Activated T-cell treated with anti-CD3 and anti-CD28 coated beads for 4 hours (primary cell): ENCODE measurements around the gene TRIM34.
"Not testable (repeated sequence)": the region's sequence is repeated elsewhere in the genome, so short reads cannot be mapped to it uniquely, and the experiment has no call there.

Experiments used
- DNase-seq: peaks from one replicate; pipeline ENCODE4 v3.0.0-alpha.2; 2020

TRIM34 gene

GRCh38 chr11:5621580-5621979, 3.2 kb upstream of the TRIM34 start:
- DNase-seq: no peak

DNA sequence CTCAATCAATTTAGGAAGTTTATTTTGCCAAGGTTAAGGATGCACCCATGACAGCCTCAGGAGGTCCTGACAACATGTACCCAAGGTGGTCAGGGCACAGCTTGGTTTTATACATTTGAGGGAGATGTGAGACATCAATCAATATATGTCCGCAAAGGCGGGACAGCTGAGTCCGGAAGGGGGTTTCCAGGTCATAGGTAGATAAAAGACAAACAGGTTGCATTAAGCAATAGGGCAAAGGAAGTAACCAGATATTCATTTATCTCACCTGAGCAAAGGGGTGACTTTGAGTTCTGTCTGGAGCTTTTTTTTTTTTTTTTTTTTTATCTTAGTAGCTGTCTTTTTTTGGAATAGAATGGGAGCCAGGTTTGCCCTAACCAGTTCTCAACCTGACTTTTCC, 2.0 kb upstream of the TRIM34 start:
- DNase-seq: no peak

- no peak for DNase-seq
Measured at GRCh38 chr11:5625281-5625680, 480 bp downstream of the TRIM34 start.

DNA sequence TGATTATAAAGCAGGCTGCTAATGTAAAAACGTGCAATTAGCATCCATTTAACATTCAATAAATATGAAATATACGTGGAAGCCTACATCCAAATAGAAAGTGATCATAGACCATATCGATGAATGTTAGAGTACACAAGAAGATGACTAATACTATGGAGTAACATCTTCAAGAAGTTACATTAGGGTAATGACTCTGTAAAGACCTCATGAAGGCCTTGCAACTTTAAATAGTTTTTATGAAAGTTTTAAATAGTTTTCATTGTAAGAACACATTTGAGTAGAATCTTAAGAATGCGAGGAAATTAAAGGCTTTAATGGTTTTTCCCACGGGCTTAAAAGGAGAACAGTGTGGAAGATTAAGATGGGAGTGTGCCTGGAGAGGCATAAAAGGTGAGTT, 1.4 kb downstream of the TRIM34 start:
- DNase-seq: no peak

- DNase-seq: no peak
Measured at GRCh38 chr11:5631417-5631816, 6.6 kb downstream of the TRIM34 start.

GRCh38 chr11:5631969-5632635, 7.3 kb downstream of the TRIM34 start:
- DNase-seq: no peak

- DNase-seq: no peak
Measured at GRCh38 chr11:5639953-5640352, 15.2 kb downstream of the TRIM34 start.

- DNase-seq: no peak
Measured at GRCh38 chr11:5643585-5643984, 18.8 kb downstream of the TRIM34 start.

GRCh38 chr11:5646139-5646538, 21.3 kb downstream of the TRIM34 start:
- no peak for DNase-seq

- no peak for DNase-seq
Measured at GRCh38 chr11:5655474-5655873, 30.7 kb downstream of the TRIM34 start.

DNA sequence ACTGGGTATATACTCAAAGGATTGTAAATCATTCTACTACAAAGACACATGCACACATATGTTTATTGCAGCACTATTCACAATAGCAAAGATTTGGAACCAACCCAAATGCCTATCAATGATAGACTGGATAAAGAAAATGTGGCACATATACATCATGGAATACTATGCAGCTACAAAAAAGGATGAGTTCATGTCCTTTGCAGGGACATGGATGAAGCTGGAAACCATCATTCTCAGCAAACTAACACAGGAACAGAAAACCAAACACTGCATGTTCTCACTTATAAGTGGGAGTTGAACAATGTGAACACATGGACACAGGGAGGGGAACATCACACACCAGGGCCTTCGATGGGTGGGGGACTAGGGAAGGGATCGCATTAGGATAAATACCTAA, 32.2 kb downstream of the TRIM34 start:
- DNase-seq: not testable (repeated sequence)

DNA sequence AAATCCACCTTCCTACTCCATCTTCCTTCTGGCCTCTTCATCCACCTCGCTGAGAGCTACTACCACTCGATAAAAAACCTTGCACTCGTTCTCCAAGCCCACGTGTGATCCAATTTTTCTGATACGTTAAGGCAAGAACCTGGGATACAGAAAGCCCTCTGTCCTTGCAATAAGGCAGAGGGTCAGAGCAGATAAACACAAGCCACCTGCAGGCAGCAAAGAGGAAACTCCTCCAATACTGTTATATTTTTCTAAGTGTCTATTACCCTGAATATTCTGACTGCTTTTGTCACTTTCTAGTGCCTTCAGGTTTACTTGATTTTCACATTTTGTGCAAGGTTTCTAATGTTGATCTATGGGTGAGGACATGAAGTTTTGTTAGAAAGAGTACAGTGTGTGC, 33.5 kb downstream of the TRIM34 start:
- no peak for DNase-seq

- no peak for DNase-seq
Measured at GRCh38 chr11:5663511-5663910, 38.7 kb downstream of the TRIM34 start.

GRCh38 chr11:5665051-5665570, 40.3 kb downstream of the TRIM34 start:
- no peak for DNase-seq

DNA sequence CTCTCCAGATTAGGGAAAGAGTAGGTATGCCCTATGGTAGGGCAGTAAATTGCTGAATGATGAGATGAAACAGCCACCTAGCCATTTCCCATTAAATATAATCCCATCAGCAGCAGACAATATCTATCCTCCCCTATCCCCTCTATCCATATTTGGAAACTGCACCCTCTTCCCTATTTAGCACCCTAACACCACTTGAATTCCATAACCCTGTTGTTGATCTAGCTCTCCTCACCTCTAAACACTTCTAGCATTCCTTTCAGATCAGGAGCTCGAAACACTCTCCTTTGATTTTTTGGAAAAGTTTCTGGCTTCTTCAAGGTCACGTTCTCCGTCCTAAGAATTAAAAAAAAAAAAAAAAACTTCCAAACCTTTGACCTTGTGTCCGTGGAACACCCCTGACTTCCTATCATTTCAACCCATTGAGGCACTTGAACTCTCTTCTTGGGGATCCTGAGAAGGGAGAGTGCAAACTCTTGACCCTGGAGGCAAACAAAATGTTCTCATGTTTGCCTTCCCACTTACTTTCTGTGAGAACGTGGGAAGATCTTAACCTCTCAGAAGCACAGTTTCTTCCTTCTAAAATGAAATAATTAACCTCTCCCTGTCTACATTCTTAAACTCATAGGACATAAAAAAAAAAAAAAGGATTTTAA, 41.1 kb downstream of the TRIM34 start:
- no peak for DNase-seq

- DNase-seq: no peak
Measured at GRCh38 chr11:5666402-5666793, 41.6 kb downstream of the TRIM34 start.

DNA sequence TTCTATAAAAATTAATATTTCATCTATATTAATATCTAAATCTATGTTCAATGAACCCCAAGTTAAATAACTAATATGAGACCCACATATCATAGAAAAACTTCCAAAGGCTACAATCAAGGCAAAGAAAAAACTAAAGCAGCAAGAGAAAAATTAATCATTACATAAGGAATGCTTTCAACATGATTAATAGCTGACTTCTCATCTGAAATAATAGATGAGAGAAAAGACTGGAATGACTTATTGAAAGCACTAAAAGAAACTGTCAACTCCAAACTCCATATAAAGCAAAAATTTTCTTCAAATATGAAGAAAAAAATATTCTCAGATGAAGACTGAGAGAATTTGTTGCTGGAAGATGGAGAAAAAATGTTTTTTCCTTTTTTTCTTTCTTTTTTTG, 47.0 kb downstream of the TRIM34 start:
- DNase-seq: no peak

DNA sequence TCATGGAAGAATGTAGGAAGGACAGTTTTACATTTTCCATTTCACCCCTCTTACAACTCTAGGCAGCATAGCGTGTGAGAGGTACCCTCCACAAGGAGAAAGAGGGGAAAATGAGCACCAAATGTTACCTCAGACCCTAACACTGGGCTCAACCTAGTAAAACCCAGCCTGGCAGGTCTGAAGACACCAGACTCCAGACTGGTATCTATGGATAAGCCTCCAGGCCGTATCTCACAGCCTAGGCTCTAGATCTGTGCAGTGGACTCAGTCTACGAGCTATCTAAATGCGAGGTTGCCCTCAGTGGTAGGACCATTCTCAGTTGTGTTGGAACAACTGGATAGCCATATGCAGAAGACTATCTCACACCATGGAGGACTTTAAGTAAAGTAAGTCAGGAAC, 49.6 kb downstream of the TRIM34 start:
- no peak for DNase-seq

DNA sequence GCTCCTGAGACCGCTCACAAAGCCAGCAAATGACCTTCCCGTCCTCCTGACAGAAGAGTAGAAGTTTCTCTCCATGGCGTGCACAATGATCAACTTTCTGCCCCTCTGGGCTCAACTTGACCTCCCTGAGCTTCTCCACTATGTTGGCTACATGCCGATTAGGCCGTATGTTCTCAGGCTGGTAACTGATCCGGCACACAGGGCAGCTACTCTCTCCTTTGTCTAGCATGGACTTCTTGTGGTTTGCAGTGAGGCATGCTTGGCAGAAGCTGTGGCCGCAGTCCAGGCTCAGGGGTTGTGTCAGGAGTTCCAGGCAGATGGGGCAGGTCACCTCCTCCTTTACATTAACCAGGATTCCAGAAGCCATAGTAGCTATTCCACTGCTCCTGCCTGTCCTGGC, 55.0 kb downstream of the TRIM34 start:
- no peak for DNase-seq

DNA sequence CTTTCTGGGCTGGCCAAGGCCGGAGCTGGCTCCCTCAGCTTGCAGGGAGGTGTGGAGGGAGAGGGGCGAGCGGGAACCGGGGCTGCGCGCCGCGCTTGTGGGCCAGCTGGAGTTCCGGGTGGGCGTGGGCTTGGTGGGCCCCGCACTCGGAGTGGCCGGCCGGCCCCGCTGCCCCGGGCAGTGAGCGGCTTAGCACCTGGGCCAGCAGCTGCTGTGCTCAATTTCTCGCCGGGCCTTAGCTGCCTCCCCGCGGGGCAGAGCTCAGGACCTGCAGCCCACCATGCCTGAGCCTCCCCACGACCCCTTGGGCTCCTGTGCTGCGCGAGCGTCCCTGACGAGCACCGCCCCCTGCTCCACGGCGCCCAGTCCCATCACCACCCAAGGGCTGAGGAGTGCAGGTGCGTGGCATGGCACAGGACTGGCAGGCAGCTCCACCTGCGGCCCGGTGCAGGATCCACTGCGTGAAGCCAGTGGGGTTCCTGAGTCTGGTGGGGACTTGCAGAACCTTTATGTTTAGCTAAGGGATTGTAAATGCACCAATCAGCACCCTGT, 58.2 kb downstream of the TRIM34 start:
- not testable (repeated sequence) for DNase-seq

DNA sequence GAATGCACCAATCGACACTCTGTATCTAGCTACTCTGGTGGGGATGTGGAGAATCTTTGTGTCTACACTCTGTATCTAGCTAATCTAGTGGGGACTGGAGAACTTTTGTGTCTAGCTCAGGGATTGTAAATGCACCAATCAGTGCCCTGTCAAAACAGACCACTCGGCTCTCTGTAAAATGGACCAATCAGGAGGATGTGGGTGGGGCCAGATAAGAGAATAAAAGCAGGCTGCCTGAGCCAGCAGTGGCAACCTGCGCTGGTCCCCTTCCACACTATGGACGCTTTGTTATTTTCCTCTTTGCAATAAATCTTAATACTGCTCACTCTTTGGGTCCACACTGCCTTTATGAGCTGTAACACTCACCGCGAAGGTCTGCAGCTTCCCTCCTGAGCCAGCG, 58.8 kb downstream of the TRIM34 start:
- peak; percentile 27 for DNase-seq

DNA sequence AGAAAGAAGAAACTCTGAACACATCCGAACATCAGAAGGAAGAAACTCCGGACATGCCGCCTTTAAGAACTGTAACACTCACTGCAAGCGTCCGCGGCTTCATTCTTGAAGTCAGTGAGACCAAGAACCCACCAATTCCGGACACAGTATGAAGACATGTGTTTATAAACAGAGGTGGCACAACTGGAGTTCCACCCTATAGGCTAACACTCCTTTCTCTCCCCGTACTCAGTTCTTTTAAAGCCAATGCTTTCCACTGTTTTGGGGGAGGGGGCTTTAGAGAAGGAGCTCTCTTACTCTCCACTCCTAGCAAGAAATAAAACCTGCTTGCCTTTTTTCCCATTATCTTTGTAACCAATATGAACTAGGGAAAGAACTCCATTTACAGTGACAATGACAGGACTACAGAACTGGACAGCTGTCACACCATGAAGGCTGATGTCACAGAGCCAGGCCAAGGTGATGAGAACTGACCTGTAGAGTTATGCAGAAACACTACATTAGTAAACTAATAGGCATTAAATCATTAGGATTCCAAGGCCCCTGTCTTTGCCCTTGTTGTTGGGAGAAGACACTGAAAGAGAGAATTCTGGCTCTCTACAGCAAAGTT, 59.3 kb downstream of the TRIM34 start:
- no peak for DNase-seq

DNA sequence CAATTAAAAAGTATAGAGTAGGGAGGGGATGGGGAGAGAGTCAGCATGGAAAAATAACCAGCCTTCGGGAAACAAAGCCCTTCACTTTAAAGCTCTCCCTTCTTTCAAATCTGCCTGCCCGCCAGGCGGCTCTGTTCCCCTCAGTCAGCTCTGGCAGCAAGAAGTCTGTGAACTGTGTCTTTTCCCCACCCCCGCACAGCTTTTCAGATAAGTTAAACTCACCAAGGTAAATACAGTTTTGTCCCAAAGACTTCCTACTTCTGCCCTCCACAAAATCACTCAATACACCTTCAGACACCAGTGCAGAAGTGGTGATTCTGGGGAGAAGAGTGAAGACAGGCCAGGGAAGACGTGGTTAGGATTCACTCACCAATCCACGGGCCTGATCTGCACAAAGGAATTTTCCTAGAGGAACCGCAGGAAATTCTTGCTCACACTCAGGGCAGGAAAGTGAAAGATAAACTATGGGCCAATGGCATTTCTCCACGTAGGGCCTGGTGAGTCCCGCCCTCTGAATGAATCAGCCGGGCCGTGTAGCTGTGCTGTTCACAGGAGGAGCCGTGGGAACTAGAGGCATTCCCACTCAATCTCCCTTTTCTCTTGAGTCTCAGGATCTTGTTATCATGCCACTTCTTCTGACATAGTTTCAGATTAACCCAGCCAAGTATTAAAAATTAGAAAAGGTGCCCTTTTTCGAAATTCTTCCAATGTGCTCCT, 60.0 kb downstream of the TRIM34 start, which contains the start of gene TRIM5:
Gene TRIM5, minus strand, starts transcription at position 429 of the 717 bp plus-strand sequence. CDS start 4,897 bp downstream, outside the sequence.
- DNase-seq: peak; percentile 79
